Measurements from ENCODE around the gene CALCOCO2. TPM values are rescaled to one million over a fixed set of nuclear protein-coding genes. Genes with fewer than 3 reads are reported as not detected.

CALCOCO2 gene
- total RNA-seq, 2 experiments from 2014 or later = 15.3 to 64.5 TPM

- POLR2A ChIA-PET = interaction anchor here (0.8 kb wide), 1 partner anchor 54 kb away, joined by 3 read pairs; no protein-coding TSS in a partner anchor
- H3K4me1 ChIP-seq (ENCODE audit: insufficient read depth, low read length, poor library complexity, severe bottlenecking) = no peaks in the 10 kb centered on the region
- intact Hi-C loops (cut with micrococcal nuclease; ENCODE audit: unreplicated experiment) = no loop called here
- H3K79me2 ChIP-seq (ENCODE audit: insufficient read depth, low read depth, low read length) = no peaks in the 10 kb centered on the region
- peaks cover 14% of the 10 kb centered on the region; the same call in 1 of the 2 replicates for H3K36me3 ChIP-seq (ENCODE audit: insufficient read depth, low read length)
- no TSS peak for BruUV-seq (replicated peaks)
- TF ChIP-seq CTCF (conservative IDR thresholded peaks at IDR 0.05; ENCODE audit: low read length) (no peak), EZH2phosphoT487 (IDR thresholded peaks at IDR 0.05; ENCODE audit: borderline replicate concordance, low read depth, low read length) (no peak)
- no peak overlapping the region for H2AFZ ChIP-seq (ENCODE audit: low read length)
- H3K4me3 ChIP-seq (ENCODE audit: low read depth, low read length, poor library complexity, severe bottlenecking) = no peak overlapping the region
- H3K9me3 ChIP-seq (ENCODE audit: low read length) = no peaks in the 10 kb centered on the region
- CTCF ChIA-PET (ENCODE audit: unreplicated experiment) = no interaction called here
- H3K9me2 ChIP-seq (ENCODE audit: insufficient read depth, low read length) = no peaks in the 10 kb centered on the region
- no peak overlapping the region for H3K4me2 ChIP-seq (ENCODE audit: low read length)
- no peak for DNase-seq (ENCODE audit: low spot score)
- H3K27ac ChIP-seq (ENCODE audit: low read depth, low read length, poor library complexity, severe bottlenecking) = no peak overlapping the region
- H4K20me1 ChIP-seq (ENCODE audit: insufficient read depth, low read length) = no peaks in the 10 kb centered on the region
These were observed 20.0 kb downstream of the CALCOCO2 start for GRCh38 chr17:48850792-48851323.

DNA sequence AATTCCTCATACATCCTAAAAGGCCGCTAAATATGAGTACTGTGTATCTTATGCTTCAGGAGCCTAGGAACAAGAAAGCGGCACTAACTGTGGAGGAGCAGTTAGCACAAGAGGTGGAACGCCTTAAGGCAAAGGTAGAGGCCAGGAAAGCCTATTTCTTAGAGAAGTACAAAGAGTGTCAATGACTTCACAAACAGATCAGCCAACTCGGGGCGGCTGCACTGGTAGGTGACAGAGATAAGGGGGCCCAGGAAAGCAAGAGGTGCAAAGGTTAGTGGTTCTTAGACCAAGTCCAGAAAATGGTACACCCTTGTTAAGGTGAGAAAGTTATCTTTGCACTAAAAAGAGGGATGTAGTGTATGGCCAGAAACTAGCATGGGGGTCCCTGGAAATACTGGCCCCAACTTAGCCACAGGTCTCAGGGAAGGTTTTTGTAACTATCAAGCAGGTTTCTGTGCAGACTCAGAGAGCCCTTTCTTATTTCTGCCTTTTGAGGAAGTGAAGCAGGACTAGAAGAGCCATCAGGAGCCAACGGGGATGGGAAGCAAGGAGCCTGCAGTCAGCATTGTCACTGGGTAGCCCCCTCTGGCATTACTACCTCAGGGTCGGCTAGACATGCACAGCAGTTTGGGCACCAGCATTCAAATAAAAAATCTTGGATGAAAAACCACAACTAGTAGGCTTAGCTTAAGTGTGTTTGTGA, 24.1 kb downstream of the CALCOCO2 start:
- no TSS peak for BruUV-seq (replicated peaks)
- H3K36me3 ChIP-seq (ENCODE audit: insufficient read depth, low read length) = peaks cover 5% of the 10 kb centered on the region; the same call in 1 of the 2 replicates

More for the DNA sequence above, 24.1 kb downstream of the CALCOCO2 start:
- Histone ChIP-seq H3K27ac (ENCODE audit: low read depth, low read length, poor library complexity, severe bottlenecking) (no peak overlapping the region), H3K9me3 (ENCODE audit: low read length) (no peaks in the 10 kb centered on the region), H2AFZ (ENCODE audit: low read length) (no peak overlapping the region), H4K20me1 (ENCODE audit: insufficient read depth, low read length) (no peaks in the 10 kb centered on the region), H3K4me3 (ENCODE audit: low read depth, low read length, poor library complexity, severe bottlenecking) (no peak overlapping the region), H3K79me2 (ENCODE audit: insufficient read depth, low read depth, low read length) (no peaks in the 10 kb centered on the region), H3K4me2 (ENCODE audit: low read length) (no peak overlapping the region), H3K4me1 (ENCODE audit: insufficient read depth, low read length, poor library complexity, severe bottlenecking) (no peaks in the 10 kb centered on the region), H3K9me2 (ENCODE audit: insufficient read depth, low read length) (no peaks in the 10 kb centered on the region)
- CTCF ChIA-PET (ENCODE audit: unreplicated experiment) = no interaction called here
- POLR2A ChIA-PET = no interaction called here
- intact Hi-C loops (cut with micrococcal nuclease; ENCODE audit: unreplicated experiment) = no loop called here
- no peak for DNase-seq (ENCODE audit: low spot score)
- TF ChIP-seq EZH2phosphoT487 (IDR thresholded peaks at IDR 0.05; ENCODE audit: borderline replicate concordance, low read depth, low read length) (no peak), CTCF (conservative IDR thresholded peaks at IDR 0.05; ENCODE audit: low read length) (no peak)

Measured in OCI-LY7 (cell line).